IMR-90 (cell line): Measurements from ENCODE around the gene UBASH3B. TPM values are rescaled to one million over a fixed set of nuclear protein-coding genes. Genes with fewer than 3 reads are reported as not detected.

Source experiments
- ATAC-seq: fragments of 200-7000 bp; cut with Tn5 transposase; 2 replicates; pipeline ENCODE4 v1.9.1; 2020; ENCODE audit warnings: low read depth, mild to moderate bottlenecking, moderate library complexity
- BruUV-seq: library from RNA; stranded (reverse); fragments of 400-500 nt; replicated peaks from 2 replicates; lab custom pipeline; 2021; lab: Mats Ljungman, UMichigan
- CTCF ChIA-PET: fragments of 300-600 bp; formaldehyde crosslinking; extraction: SDS; loops from one replicate; lab custom pipeline; 2021; ENCODE audit warnings: antibody characterized with exemption; lab: Yijun Ruan, JAX
- POLR2A ChIA-PET: fragments of 300-600 bp; sonication (Branson Sonifier 250); formaldehyde crosslinking; loops from one replicate; lab custom pipeline; 2022; ENCODE audit warnings: antibody characterized with exemption; ENCODE audit not compliant: unreplicated experiment; lab: Charles Lee
- DNase-seq: peaks from one replicate; pipeline ENCODE4 v3.0.0; 2013
- H2AFZ ChIP-seq: replicated peaks from 2 replicates; pipeline ENCODE3; 2013; ENCODE audit warnings: low read length, mild to moderate bottlenecking; ENCODE audit not compliant: poor library complexity
- H2AK5ac ChIP-seq: 2 replicates; pipeline ENCODE4 v1.6.1; 2013; ENCODE audit warnings: low read depth, low read length, inconsistent platforms
- H2AK9ac ChIP-seq: replicated peaks from 2 replicates; pipeline ENCODE3; 2013; ENCODE audit warnings: mild to moderate bottlenecking, low read depth, low read length, moderate library complexity; ENCODE audit not compliant: poor library complexity
- H2BK120ac ChIP-seq: 2 replicates; pipeline ENCODE4 v1.6.1; 2013; ENCODE audit warnings: low read depth, low read length, inconsistent platforms
- H2BK15ac ChIP-seq: 3 replicates; pipeline ENCODE4 v1.6.1; 2013; ENCODE audit warnings: low read depth, low read length, inconsistent platforms
- H2BK20ac ChIP-seq: 2 replicates; pipeline ENCODE4 v1.6.1; 2013; ENCODE audit warnings: low read depth, mild to moderate bottlenecking, inconsistent platforms, low read length, moderate library complexity
- H2BK5ac ChIP-seq: 2 replicates; pipeline ENCODE4 v1.6.1; 2013; ENCODE audit warnings: mild to moderate bottlenecking, low read depth, low read length, inconsistent platforms; ENCODE audit not compliant: poor library complexity, severe bottlenecking
- H3K14ac ChIP-seq: replicated peaks from 2 replicates; pipeline ENCODE4 v1.6.1; 2013; ENCODE audit warnings: low read depth, low read length, inconsistent platforms
- H3K18ac ChIP-seq: 2 replicates; pipeline ENCODE4 v1.6.1; 2013; ENCODE audit warnings: low read depth, low read length, control low read depth
- H3K23ac ChIP-seq: 2 replicates; pipeline ENCODE4 v1.6.1; 2013; ENCODE audit warnings: low read depth, low read length, inconsistent platforms
- H3K27ac ChIP-seq: 2 replicates; pipeline ENCODE4 v1.5.1; 2013; ENCODE audit warnings: mild to moderate bottlenecking, control low read depth, low read length; ENCODE audit not compliant: insufficient read depth
- H3K27me3 ChIP-seq: 2 replicates; pipeline ENCODE4 v1.6.1; 2013; ENCODE audit warnings: low read length; ENCODE audit not compliant: control insufficient read depth, insufficient read depth
- H3K36me3 ChIP-seq: 2 replicates; pipeline ENCODE4 v1.6.1; 2013; ENCODE audit warnings: low read length, mixed read lengths; ENCODE audit not compliant: control insufficient read depth, insufficient read depth
- H3K4ac ChIP-seq: 2 replicates; pipeline ENCODE4 v1.6.1; 2013; ENCODE audit warnings: low read depth, low read length, inconsistent platforms
- H3K4me1 ChIP-seq: 2 replicates; pipeline ENCODE4 v1.6.1; 2013; ENCODE audit warnings: low read length, mixed read lengths; ENCODE audit not compliant: control insufficient read depth, insufficient read depth
- H3K4me2 ChIP-seq: 2 replicates; pipeline ENCODE4 v1.6.1; 2013; ENCODE audit warnings: low read depth, mild to moderate bottlenecking, control low read depth, low read length, moderate library complexity
- H3K4me3 ChIP-seq: 2 replicates; pipeline ENCODE4 v1.5.1; 2013; ENCODE audit warnings: low read depth, mild to moderate bottlenecking, control low read depth, low read length, moderate library complexity; ENCODE audit not compliant: insufficient read depth
- H3K56ac ChIP-seq: 2 replicates; pipeline ENCODE4 v1.6.1; 2013; ENCODE audit warnings: low read length, inconsistent platforms; ENCODE audit not compliant: insufficient read depth; ENCODE audit errors: extremely low read depth
- H3K79me1 ChIP-seq, 2 experiments: 2 replicates each; pipeline ENCODE4 v1.6.1; 2013; ENCODE audit warnings: low read length in 2 of 2, inconsistent platforms in 1 of 2, low read depth in 1 of 2
- H3K9ac ChIP-seq: 2 replicates; pipeline ENCODE4 v1.6.1; 2013; ENCODE audit warnings: low read depth, low read length, control low read depth
- H3K9me1 ChIP-seq: 2 replicates; pipeline ENCODE4 v1.6.1; 2013; ENCODE audit warnings: low read length, inconsistent platforms; ENCODE audit not compliant: insufficient read depth
- H3K9me3 ChIP-seq: 2 replicates; pipeline ENCODE4 v1.6.1; 2013; ENCODE audit warnings: low read length; ENCODE audit not compliant: control insufficient read depth, insufficient read depth
- H4K20me1 ChIP-seq: 2 replicates; pipeline ENCODE4 v1.6.1; 2013; ENCODE audit warnings: low read length, inconsistent platforms; ENCODE audit not compliant: insufficient read depth
- H4K5ac ChIP-seq: 2 replicates; pipeline ENCODE4 v1.6.1; 2013; ENCODE audit warnings: mild to moderate bottlenecking, low read depth, low read length, control low read depth
- H4K8ac ChIP-seq, 2 experiments: 2 replicates each; pipeline ENCODE4 v1.6.1; 2013; ENCODE audit warnings: low read depth in 2 of 2, low read length in 2 of 2, control low read depth in 1 of 2, inconsistent platforms in 1 of 2
- H4K91ac ChIP-seq: 2 replicates; pipeline ENCODE4 v1.6.1; 2013; ENCODE audit warnings: low read depth, low read length, inconsistent platforms; ENCODE audit not compliant: insufficient read depth
- CHD1 ChIP-seq: IDR thresholded peaks from 2 replicates; pipeline ENCODE4 v1.6.1; 2012; ENCODE audit warnings: low read depth, low read length, improper control_type of control experiment
- MAZ ChIP-seq: IDR thresholded peaks from 2 replicates; pipeline ENCODE4 v1.6.1; 2012; ENCODE audit warnings: low read depth, mild to moderate bottlenecking, low read length, improper control_type of control experiment, moderate library complexity, borderline replicate concordance
- WGBS, 2 experiments: methylation state at CpG; one replicate each; pipeline versions ENCODE4 v1.1.5 to v1.1.7; 2013; ENCODE audit warnings: missing lambda C conversion rate in 2 of 2; ENCODE audit not compliant: insufficient read length in 1 of 2; ENCODE audit errors: extremely low coverage in 2 of 2; 5-methylcytosine and 5-hydroxymethylcytosine counted together
- dilution Hi-C: fragments of 300-500 bp; cut with HindIII; formaldehyde crosslinking; loops from one replicate; pipeline ENCODE4 v1.14.3; 2018; ENCODE audit warnings: low sequenced_read_pairs; ENCODE audit not compliant: unreplicated experiment
- in situ Hi-C: fragments of 300-500 bp; cut with MboI; formaldehyde crosslinking; loops from 3 replicates; pipeline ENCODE4 v1.14.3; 2019; ENCODE audit warnings: low sequenced_read_pairs, inconsistent platforms, mixed read lengths
- intact Hi-C: fragments of 100-400 bp; cut with micrococcal nuclease; formaldehyde crosslinking; loops from 2 replicates; pipeline ENCODE4 v1.10.0; 2022
- polyA plus RNA-seq, 3 experiments: library from polyadenylated mRNA; depleted of rRNA; stranded (reverse); fragments of >200 nt; gene quantifications; 2 replicates each; pipeline ENCODE4 v1.2.3, GENCODE V29; 2012; ENCODE audit warnings: low replicate concordance in 1 of 3
- total RNA-seq: library from RNA; depleted of rRNA; stranded (reverse); fragments of >200 nt; gene quantifications from 2 replicates; pipeline ENCODE4 v1.2.3, GENCODE V29; 2012
- TF ChIP-seq, protein P1 (sequence below): fragments of 150-350 bp; IDR thresholded peaks from 2 replicates; pipeline ENCODE4 v1.6.1; 2016; ENCODE audit warnings: low read depth, mild to moderate bottlenecking, low read length, moderate library complexity, borderline replicate concordance

The UBASH3B gene
- total and polyA plus RNA-seq, 2 of the 4 experiments (the other 2 are of a cell fraction) = 27.2 to 48.0 TPM

DNA sequence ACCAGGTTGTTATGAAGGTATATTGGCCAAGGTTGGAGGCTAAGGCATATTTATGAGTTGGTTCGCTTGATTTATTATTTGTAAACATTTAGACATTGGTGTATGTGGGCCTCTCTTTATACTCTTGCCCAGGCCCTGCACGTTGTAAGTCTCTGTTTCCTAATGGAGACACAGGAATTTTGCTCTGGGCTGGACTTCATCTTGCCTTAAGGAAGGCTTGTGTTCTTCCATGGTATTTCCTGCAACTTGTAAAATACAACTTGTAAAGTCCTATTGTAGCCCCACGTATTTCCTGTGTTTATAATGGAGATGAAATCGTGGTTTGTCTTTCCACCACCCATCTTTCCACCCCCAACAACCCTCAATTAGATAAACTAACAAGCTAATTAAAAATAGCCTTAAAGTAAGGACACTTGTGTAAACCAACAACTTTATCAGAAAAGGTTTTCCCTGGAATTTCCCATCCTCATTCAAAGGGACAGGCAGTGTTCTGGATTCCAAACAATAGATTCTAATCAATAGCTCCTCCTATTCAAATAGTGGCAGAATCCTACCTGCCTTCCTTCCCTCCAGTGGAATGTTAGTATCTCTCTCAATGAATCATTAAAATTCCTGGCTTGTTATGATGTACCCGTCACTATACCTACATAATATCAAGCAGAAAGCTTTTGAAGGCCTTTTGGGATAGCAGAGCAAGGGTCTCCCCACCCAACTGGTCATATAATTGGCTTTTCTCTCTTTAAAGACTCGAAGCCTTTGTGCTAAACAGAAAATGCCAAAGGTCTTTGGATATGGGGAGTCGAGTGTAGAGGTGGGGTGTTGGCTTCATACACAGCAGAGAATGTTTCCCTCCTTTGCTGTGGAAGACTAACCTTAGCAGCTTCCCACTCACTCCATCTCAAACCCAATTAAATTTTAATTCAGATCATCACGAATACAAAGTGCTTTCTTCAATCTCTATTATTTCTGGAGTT is 77.1 kb downstream of the UBASH3B start:
- in situ Hi-C loops (no loop called here), dilution Hi-C loops (no loop called here), intact Hi-C loops (loop anchor here (5.0 kb wide), 1 partner anchor 90 kb away; no protein-coding TSS in a partner anchor)
- Histone ChIP-seq H3K36me3 (no peaks in the 10 kb centered on the region), H3K56ac (no peak overlapping the region), H3K4me2 (peak overlapping the region; percentile 25; the same call in 1 of the 2 replicates), H3K9me3 (no peaks in the 10 kb centered on the region), H3K23ac (peak overlapping the region; percentile 71), H2AK9ac (no peak overlapping the region), H3K9ac (no peak overlapping the region), H2BK20ac (peak overlapping the region; percentile 71; the same call in 1 of the 2 replicates), H4K20me1 (peaks cover 18% of the 10 kb centered on the region), H4K8ac (peak overlapping the region in 1 of 2 experiments; percentile 29; a peak in 2 of 4 replicates), H2BK15ac (peak overlapping the region; percentile 62; the same call in 1 of the 3 replicates), H4K91ac (peak overlapping the region; percentile 63), H3K27me3 (no peaks in the 10 kb centered on the region), H3K4me1 (peaks cover 15% of the 10 kb centered on the region), H2BK120ac (peak overlapping the region; percentile 71), H2AK5ac (peak overlapping the region; percentile 64), H2AFZ (no peak overlapping the region), H3K79me1 (peaks cover 8 to 67% of the 10 kb centered on the region in 2 experiments), H2BK5ac (peak overlapping the region; percentile 81), H3K4ac (peak overlapping the region; percentile 67), H4K5ac (peak overlapping the region; percentile 8; the same call in 1 of the 2 replicates), H3K18ac (peak overlapping the region; percentile 73; the same call in 1 of the 2 replicates), H3K9me1 (peaks cover 27% of the 10 kb centered on the region), H3K27ac (peak overlapping the region; percentile 21; the same call in 1 of the 2 replicates), H3K4me3 (no peak overlapping the region), H3K14ac (peak overlapping the region; percentile 67)
- BruUV-seq = no TSS peak
- ATAC-seq = no peak
- no peak for TF ChIP-seq CHD1
- no peak for TF ChIP-seq MAZ
- TF ChIP-seq, protein P1, sequence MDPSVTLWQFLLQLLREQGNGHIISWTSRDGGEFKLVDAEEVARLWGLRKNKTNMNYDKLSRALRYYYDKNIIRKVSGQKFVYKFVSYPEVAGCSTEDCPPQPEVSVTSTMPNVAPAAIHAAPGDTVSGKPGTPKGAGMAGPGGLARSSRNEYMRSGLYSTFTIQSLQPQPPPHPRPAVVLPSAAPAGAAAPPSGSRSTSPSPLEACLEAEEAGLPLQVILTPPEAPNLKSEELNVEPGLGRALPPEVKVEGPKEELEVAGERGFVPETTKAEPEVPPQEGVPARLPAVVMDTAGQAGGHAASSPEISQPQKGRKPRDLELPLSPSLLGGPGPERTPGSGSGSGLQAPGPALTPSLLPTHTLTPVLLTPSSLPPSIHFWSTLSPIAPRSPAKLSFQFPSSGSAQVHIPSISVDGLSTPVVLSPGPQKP = no peak
- CTCF ChIA-PET = interaction anchor here (1.1 kb wide), 1 partner anchor 12 kb away, joined by 4 read pairs; no protein-coding TSS in a partner anchor
- no peak for DNase-seq
- no CpG with 5 or more reads among the region's 8 CpGs for WGBS, 2 experiments
- POLR2A ChIA-PET = no interaction called here
